ENCODE measurements around the gene METTL24.

GRCh38 chr6:110271732-110272022 is 86.5 kb downstream of the METTL24 start:
- TF ChIP-seq EZH2phosphoT487 (IDR thresholded peaks at IDR 0.05; ENCODE audit: insufficient read depth, low read depth) = no peak
- TF ChIP-seq EZH2 (IDR thresholded peaks at IDR 0.05; ENCODE audit: insufficient read depth, poor library complexity, severe bottlenecking) = no peak
